CD4-positive, alpha-beta T cell treated with Interleukin-6 for 4 hours (primary cell): ENCODE results near the gene RASA2.

Experiments used
- DNase-seq: peaks from one replicate; pipeline ENCODE4 v3.0.0-alpha.2; 2020; ENCODE audit warnings: mixed read lengths

The RASA2 gene

DNA sequence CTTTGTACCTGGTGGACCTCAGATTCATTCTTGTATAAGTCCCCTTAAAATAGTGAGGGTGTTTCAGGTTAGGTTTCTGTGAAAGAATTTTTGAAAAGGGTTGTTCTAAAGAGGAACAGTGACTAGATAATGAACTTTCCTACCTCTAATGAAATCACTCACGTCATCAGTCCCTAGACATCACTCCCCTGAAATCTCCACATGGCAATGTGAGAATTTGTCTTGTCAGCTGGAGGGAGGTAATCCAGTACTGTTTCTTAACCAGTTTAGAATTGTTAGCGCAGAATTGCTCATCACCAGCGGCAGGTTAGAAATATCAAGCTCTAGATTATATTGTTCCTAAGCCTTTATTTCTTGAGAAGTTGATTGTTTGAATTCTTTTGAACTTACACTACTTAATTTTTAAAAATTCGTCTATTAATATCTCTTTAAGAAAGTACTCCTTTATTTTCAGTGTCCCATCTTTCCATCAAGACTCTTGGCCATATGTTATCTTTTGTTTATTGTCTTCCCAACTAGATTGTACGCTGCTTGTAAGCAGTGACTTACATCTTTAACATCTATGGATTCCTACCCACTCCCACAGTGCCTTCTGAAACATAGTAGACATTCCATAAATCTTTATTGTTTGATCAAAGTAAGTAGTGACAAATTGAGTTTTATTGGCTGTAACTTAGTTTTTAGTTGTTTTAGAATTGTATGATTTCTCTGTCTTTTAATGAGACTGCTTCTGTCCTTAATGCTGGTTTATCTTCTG lies 52.8 kb downstream of the RASA2 start:
- DNase-seq: no peak

DNA sequence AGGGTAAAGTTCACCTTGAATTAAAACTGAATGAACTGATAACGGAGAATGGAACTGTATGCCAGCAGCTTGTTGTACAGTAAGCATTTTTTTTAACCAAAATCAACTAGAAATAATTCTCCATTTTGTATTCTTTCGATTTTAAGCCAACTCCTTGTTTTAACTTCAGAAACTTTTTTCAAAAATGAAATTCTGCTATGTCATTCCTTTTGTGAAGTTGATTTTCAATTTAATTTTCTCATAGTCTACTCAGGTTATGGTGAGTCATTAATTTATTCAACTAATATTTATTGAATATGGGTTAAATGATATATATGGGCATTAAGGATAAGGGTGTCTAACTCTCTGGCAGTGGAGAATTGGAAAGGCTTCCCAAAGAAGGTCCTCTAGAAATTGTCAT lies 53.7 kb downstream of the RASA2 start:
- DNase-seq: no peak

GRCh38 chr3:141542202-141542969 lies 55.6 kb downstream of the RASA2 start:
- DNase-seq: no peak

DNA sequence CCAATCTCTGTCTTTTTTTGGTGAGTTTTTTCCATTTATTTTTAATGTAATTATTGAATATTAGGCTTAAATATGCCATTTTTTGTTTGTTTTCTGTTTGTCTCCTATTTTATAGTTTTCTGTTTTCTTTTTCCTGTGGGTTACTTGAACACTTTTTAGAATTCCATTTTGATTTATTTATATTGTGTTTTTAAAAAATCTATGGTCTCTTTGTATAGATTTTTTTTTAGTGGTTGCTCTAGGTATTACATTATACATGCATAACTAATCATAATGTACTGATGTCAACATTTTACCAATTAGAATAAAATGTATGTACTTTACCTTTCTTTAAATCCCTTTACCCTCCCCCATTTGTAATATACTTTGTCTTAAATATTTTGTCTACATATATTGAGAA lies 56.2 kb downstream of the RASA2 start:
- DNase-seq: no peak

DNA sequence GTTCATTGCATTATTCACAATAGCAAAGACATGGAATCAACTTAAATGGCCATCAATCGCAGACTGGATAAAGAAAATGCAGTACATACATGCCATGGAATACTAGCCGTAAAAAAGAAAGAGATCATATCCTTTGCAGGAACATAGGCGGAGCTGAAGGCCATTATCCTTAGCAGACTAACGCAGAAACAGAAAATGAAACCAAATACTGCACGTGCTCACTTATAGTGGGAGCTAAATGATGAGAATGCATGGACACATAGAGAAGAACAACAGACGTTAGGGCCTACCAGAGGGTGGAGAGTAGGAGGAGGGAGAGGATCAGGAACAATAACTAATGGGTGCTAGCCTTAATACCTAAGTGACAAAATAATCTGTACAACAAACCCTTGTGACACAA lies 57.9 kb downstream of the RASA2 start:
- DNase-seq: peak; percentile 23

GRCh38 chr3:141546081-141546480 lies 59.3 kb downstream of the RASA2 start:
- DNase-seq: no peak

GRCh38 chr3:141546586-141546985 lies 59.8 kb downstream of the RASA2 start:
- no peak for DNase-seq

GRCh38 chr3:141547791-141548190 lies 61.0 kb downstream of the RASA2 start:
- DNase-seq: no peak

DNA sequence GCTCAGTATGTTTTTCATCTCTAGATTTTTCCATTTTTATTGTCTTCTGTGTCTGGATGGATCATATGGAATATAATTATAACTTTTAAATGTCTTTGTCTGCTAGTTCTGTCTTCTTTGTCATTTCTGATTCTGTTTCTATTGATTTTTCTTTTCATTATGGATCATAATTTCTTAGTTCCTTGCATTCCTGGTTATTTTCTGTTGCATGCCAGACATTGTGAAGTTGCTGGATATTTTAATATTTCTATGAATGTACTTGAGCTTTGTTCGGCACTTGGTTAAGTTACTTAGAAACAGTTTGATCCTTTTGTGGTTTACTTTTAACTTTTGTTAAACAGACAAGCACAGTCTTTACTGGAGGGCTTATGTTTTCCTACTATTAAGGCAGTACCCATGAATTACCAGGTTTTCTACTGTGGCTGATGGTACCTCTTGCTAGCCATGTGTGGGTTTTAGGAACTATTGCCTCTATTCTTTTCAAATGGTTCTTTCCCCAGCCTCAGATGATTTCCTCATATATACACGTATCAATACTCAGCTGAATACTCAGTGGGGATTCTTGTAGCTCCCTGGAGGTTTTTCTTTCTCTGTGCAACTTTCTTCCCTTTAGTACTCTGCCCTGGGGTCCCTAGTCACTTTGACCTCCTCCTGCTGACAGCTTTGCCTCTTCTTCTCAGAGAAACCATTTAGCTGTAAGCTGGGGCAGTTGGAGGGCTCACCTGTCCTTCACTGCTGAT lies 64.3 kb downstream of the RASA2 start:
- no peak for DNase-seq

- DNase-seq: no peak
These were observed 65.7 kb downstream of the RASA2 start for GRCh38 chr3:141552440-141552991.

GRCh38 chr3:141553055-141553454 lies 66.2 kb downstream of the RASA2 start:
- peak; percentile 37 for DNase-seq

- no peak for DNase-seq
These were observed 69.2 kb downstream of the RASA2 start for GRCh38 chr3:141556034-141556433.

DNA sequence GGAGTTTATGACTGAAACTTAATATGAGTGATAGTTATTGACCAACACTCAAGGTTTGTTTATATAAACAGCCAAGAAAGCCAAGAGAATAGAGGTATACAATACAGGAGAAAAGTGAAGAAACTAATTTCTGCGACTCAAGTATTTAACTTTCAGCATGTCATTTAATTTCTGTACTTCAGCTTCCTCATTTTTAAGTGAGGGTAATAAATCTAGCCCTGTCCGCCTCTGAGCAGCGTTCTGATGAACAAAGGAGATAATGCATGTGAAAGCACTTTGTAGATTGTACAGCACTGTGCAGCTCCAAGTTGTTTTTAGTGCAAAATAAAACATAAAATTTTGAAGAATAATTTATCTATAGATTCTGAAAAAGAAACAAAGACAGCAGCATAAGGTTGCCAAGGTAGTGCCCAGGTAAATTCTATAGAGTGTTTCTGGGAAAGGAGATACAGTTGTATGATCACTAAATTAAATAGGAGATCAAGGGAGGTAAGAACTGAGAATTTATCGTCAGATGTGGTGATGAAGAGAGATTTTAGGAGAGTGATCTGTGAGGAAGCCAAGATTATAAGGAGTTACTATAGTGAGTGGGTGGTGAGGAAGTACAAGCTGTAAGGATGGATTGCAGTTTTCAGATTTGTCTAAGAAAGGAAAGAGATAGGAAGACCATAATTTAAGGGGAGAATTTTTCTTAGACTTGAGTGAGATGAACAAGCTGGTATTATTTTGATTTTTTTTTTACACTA lies 71.3 kb downstream of the RASA2 start:
- peak; percentile 13 for DNase-seq

GRCh38 chr3:141561426-141562034 lies 74.7 kb downstream of the RASA2 start:
- DNase-seq: peak; percentile 58

DNA sequence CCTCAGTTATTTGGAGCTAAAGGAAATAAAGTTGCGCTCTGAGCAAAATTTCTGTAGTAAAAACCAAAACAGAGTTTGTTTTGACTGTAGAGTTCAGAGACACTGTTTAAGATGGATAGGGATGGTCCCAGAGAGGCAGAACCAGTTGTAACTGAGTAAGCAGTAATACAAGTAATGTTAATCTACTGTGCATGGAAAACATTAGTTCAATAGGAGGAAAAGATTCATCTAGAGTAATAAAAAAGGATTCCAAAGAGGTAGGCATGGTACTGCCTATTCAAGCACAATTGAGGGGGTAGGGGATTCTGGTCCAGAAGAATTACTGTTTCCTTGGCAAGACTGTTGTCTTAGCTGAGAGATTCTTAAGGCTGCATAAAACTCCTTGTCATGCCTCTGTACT lies 77.4 kb downstream of the RASA2 start:
- DNase-seq: no peak

- DNase-seq: no peak
These were observed 83.2 kb downstream of the RASA2 start for GRCh38 chr3:141570068-141570467.

DNA sequence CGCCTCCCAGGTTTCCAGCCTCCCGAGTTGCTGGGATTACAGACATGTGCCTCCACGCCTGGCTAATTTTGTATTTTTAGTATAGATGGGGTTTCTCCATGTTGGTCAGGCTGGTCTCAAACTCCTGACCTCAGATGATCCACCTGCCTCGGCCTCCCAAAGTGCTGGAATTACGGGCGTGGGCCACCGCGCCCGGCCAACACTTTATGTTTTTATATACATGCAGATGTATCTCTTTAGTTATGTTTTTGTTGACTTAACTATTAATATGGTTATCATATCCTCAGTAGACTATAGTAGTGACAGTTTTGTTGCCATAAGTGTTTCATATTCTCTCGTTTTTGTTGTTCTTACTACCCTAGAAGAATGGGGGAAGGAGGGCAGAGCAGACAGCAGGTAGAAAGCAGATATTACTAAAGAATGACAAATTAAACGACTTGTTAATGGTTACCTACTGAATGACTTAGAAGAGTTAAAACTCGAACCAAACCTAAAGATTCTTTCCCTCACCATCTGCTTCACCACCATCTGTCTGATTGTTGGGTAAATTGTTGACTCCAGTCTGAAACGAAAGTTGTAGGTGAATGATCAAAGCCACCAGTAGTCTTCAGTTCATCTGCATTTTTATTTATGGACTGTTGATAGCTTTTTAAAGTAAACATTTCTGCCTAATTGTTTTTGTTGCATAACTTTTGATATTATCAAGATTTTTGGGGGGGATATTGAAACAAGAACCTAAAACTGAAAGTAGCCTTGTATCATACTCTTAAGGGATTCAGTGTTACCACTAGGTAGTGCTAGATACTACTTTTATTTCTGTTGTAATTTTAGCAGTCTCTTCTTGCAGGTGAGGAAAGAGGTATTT lies 89.3 kb downstream of the RASA2 start:
- DNase-seq: no peak

- no peak for DNase-seq
These were observed 89.9 kb downstream of the RASA2 start for GRCh38 chr3:141576744-141577052.

- no peak for DNase-seq
These were observed 91.6 kb downstream of the RASA2 start for GRCh38 chr3:141578202-141578973.

DNA sequence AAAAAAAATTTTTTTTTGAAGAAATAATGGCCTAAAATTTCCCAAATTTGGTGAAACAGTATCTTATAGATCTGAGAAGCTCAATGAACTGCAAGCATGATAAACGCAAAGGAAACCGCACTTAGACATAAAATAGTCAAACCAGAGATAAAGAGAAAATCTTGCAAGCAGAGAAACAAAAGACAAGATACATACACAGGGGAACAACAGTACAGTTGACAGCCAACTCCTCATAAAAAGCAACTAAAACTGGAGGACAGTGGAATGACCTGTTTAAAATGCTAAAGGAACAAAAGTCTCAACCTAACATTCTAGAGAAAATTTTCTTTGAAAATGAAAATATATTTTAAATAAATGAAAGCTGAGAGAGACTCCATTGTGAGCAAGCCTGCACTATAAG lies 107.5 kb downstream of the RASA2 start:
- DNase-seq: no peak

GRCh38 chr3:141597931-141598330 lies 111.1 kb downstream of the RASA2 start:
- DNase-seq: no peak
